HT-29 (cell line): Measurements from ENCODE around the gene PDK2. TPM values are rescaled to one million over a fixed set of nuclear protein-coding genes. Genes with fewer than 3 reads are reported as not detected.

Experiments used
- DNase-seq: peaks from one replicate; pipeline ENCODE4 v3.0.0-alpha.2; 2015; ENCODE audit warnings: low spot score
- total RNA-seq: library from RNA; depleted of rRNA; stranded (reverse); fragments of >200 nt; shearing (Covaris generic); gene quantifications from 2 replicates; pipeline ENCODE4 v1.2.3, GENCODE V29; 2014; rRNA removed

Gene PDK2
- total RNA-seq, 1 experiment from 2014 or later, result 31.9 TPM

DNA sequence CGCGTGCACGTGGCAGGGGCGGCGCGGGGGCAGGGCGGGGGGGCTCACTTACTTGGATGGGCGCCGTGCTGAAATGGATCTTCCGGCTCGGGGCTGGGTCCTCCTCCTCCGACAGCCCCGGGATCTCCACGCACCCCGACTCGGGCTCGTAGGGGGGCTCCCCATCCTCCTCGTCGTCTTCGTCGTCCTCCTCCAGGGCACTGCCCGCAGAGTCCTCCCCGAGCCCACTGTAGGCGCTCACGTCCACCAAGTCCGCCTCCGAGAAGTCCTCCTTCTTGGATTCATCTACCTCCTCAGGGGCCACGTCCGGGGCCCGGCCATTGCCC lies 53.9 kb downstream of the PDK2 start:
- DNase-seq, result no peak

DNA sequence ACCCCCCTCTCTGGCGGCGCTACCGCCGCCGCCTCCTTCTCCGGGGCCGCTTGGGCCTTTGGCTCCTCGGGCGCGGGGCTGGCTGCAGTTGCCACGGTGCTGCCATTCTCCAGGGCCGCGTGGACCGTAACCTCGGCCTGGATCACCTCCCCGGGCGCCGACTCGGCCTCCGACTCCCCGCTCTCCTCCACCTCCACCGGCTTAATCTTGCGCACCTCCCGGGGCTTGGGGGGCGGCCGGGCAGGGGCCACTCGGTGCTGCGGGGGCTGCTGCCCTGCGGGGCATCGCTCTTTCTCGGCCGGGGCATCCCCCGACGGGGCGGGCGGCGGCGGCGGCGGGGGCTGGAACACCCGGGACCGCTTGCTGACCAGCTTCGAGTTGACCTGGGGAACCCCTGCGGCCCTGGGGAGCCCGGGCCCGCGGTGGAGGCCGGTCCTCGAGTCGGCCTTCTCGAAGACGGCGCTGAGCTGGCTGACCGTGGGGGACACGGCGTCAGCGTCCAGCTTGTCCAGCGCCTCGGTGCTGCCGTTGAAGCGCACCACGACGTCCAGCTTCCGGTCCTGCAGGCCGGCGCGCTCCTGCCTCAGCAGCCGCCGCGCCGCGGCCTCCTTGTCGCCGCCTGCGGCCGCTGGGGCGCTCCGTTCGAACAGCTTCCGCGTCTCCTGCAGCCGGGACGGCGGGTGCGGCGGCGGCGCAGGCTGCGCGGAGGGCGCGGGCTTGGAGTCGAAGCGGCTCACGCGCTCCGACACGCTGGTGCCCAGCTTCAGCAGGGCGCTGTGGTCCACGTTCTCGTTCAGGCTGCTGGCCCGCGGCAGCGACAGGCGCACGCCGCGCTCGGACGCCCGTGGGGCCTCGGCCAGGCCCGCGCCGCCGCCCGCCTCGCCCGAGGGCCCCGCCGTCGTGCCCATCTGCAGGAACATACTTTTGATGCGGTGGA lies 54.5 kb downstream of the PDK2 start:
- DNase-seq, result peak; percentile 77

DNA sequence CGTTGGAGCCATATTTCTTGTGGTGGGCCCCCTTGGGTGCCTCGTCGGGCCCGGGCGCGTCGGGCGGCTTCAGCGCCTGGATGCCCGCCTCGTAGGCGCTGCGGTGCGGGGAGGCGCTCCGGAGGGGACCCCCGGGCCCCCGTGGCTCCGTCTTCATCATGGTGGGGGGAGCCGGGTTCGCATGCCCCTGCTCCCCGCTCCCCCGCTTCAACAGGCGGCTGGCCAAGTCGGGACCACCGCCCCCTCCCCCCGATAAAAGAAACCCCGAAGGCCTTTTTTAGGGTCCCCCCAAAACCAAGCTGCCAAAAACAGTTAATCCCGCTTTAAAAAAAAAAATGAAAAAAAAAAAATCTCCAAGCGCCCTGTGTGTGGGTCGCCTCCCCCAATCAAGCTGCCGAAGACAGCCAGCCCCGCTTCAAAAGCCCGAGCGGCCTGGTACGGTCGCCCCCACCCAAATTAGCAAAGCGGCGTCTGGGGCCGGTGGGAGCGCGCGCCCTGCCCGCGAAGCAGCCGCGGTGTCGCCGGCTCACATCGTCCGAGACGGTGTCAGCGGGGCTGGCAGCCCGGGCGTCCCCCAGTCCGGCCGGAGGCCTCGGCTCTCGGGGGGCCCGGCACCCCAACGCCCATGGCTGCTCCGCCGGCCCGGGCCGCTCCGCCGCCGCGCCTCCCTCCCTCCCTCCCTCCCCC lies 55.3 kb downstream of the PDK2 start, which contains the start of gene PPP1R9B:
Gene PPP1R9B, minus strand, starts transcription at position 324 of the 687 bp plus-strand sequence. Its CDS starts 164 bp downstream, at position 160.
- DNase-seq, result no peak

DNA sequence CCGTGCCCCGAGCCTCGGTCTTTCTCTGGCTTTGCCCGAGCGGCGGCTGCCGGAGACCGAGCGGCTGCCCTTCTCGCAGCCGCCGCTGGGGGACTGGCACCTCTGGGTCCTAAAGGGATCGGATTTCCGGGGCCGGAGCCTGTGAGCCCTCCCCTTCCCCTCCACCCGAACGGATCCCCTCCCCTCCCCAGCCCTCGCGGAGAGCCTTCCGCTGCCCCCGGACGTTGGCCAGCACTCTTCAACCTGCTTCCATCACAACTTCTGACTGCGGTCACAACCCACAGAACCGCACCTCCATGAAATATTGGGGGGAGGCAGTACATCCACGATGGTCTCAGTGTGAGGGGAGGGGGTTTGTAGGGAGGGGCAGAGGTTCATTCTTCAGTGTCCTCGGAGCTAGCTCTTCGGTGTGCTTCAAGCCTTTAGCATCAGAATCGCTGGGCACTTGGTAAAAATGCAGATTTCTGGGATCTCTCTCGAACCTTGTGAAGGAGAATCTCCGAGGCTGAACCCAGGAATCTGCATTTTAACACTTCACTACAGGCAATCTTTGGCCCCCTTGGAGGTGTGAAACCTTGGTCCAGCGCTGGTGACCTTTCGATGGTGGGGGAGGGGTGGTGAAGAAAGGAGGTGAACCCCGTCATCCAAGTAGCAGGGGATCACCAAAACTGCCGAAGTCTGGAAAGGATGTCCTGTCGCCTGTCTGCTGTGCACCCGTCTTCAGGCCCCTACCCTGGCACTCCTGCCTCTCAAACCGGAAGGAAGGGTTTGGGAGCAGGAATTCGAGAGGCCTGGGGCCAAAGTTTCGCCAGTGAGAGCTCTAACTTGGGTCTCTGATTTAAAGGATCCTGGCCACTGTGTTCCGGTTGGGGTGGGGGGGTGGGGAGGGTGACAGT lies 56.1 kb downstream of the PDK2 start:
- DNase-seq, result peak; percentile 91

GRCh38 chr17:50151937-50152547 lies 56.9 kb downstream of the PDK2 start:
- peak; percentile 93 for DNase-seq

DNA sequence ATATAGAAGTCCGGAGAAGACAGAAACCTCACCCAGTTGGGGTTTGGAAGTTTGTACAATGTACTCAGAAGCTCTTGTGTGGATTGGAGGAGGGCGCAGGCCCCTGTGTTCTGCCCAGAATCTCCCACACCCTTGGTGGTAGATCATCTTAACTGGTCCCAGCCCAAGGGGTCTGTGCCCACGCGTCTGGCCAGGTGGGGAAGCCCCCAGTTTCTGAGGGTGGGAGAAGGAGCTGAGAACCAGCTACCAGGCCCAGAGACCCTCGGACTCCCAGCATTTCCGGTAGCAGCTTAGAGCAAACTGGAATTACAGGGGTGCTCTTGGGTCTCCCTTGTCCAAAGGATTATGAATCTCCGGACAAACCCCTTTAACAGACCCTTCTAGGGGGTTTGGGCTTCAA lies 57.6 kb downstream of the PDK2 start:
- DNase-seq, result no peak

DNA sequence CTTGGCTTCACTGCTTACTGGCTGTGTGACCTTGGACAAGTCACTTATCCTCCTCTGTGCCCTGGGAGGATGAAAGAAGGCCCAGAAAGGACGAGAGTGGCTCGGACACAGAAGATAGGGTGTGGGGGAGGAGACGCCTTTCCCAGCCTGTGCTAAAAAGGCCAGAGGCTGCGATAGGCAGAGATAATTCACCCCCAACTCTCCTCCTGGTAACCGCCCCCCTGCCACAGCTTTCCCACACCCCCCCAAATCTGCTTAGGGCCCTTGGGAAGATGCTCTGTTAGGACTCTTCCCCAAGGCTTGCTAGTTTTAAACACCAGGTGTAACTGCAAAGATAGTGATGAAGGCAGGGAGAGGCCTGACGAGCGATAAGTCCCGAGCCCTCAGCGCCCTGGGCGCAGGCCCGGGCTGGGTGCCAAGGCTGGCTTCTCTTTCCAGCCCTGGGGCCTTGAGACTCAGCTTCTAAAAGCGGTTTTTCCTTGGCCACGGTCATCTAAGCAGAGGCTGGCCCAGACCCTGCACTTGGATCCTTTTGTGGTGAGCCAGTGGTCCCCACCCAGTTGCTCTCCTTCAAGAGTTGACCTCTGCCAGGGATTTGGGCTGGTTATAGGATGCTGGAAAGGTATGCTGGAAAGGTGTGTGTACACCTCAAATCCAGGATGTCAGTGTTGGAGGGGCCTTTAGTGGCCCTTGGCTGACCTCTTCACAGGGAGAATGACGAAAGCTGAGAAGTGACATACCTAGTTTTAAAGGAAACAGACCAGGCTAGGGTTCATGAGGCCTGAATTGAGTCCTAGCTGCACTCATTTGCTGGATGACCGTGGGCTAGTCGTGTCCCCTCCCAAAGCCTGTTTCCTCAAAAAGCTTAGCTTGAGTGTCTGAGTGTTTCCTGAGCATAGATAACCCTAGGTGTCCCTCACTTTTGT lies 58.8 kb downstream of the PDK2 start:
- peak; percentile 9 for DNase-seq

- no peak for DNase-seq
Observed at GRCh38 chr17:50154604-50155003, 59.5 kb downstream of the PDK2 start.

GRCh38 chr17:50155115-50155819 lies 60.1 kb downstream of the PDK2 start:
- DNase-seq, result no peak

GRCh38 chr17:50157891-50158290 lies 62.7 kb downstream of the PDK2 start:
- DNase-seq, result no peak

GRCh38 chr17:50161023-50161910 lies 66.1 kb downstream of the PDK2 start:
- DNase-seq, result peak; percentile 90

Other genes with a start within 250 kb of the PDK2 start
- gene TAC4, start 247.3 kb upstream of the PDK2 start, total RNA-seq, result not detected in 2 replicates
- 0.51 and 1.1 TPM in 2 replicates for gene DLX4, start 126.2 kb upstream of the PDK2 start, total RNA-seq
- not detected in 2 replicates for gene DLX3, start 100.1 kb upstream of the PDK2 start, total RNA-seq
- 218 and 237 TPM in 2 replicates for gene ITGA3, start 39.2 kb upstream of the PDK2 start, total RNA-seq
- gene SAMD14, start 34.8 kb downstream of the PDK2 start, total RNA-seq, result 1.9 and 3.4 TPM in 2 replicates
- 38.7 and 54.6 TPM in 2 replicates for gene PPP1R9B, start 55.3 kb downstream of the PDK2 start, total RNA-seq
- not detected in 2 replicates for gene SGCA, start 70.7 kb downstream of the PDK2 start, total RNA-seq
- 0.38 and 0.83 TPM in 2 replicates for gene COL1A1, start 106.3 kb downstream of the PDK2 start, total RNA-seq
- 5.9 and 17.8 TPM in 2 replicates for gene TMEM92, start 179.1 kb downstream of the PDK2 start, total RNA-seq